Measurements from ENCODE around the gene HNRNPUL2. TPM values are rescaled to one million over a fixed set of nuclear protein-coding genes. Genes with fewer than 3 reads are reported as not detected.
A peak's percentile ranks its signal among the peaks of the same experiment; 100 is the strongest.

Gene HNRNPUL2
- total and polyA plus RNA-seq, 10 of the 15 experiments (the other 5 are each of a cell fraction or from before 2014, with no cell fraction given): 1.6 to 72.2 (median 14.9) TPM

DNA sequence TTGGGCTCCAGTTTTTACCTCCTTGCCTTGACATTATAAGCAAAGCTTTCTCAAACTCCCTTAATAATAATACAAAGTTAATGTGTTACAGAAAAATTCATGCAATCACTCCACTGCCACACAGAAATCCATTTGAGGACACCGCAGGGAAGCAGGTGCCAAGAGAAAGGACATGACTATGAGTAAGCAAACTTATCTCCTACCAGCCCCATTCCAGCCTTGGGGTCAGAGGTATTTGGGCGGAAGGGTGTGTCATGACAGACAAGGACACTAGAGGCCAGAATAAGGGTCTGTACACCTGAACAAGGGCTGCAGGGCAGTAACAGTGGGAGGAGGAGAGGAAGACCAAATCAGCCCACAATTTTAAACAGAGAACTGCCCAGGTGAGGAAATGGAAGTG is 13.9 kb downstream of the HNRNPUL2 start:
- peaks cover 3% of the 10 kb centered on the region; the same call in 1 of the 2 replicates for H3K79me2 ChIP-seq (ENCODE audit: control insufficient read depth, insufficient read depth, low read length)
- RAD21 ChIA-PET (ENCODE audit: unreplicated experiment): no interaction called here
- SMC1A ChIA-PET (ENCODE audit: uncharacterized antibody, unreplicated experiment): interaction anchor here (1.9 kb wide), 1 partner anchor 10 kb away, joined by 7 read pairs; no protein-coding TSS in a partner anchor
- H3K4me2 ChIP-seq (ENCODE audit: control insufficient read depth, insufficient read depth): no peak overlapping the region; the same call in 1 of the 2 replicates
- no peak overlapping the region for H3K9ac ChIP-seq (ENCODE audit: control insufficient read depth, insufficient read depth, low read length)
- BruUV-seq (replicated peaks): no TSS peak
- H4K20me1 ChIP-seq (ENCODE audit: control insufficient read depth, insufficient read depth): no peaks in the 10 kb centered on the region
- DNase-seq (ENCODE audit: low read depth, low spot score): no peak
- H3K27ac ChIP-seq (ENCODE audit: control insufficient read depth, insufficient read depth): no peak overlapping the region
- H3K9me3 ChIP-seq (replicated peaks; ENCODE audit: control insufficient read depth, insufficient read depth, low read length): no peaks in the 10 kb centered on the region
- no peak overlapping the region for H2AFZ ChIP-seq (ENCODE audit: control insufficient read depth, low read depth, low read length)
- ATAC-seq: no peak
- peaks cover 22% of the 10 kb centered on the region for H3K4me1 ChIP-seq (ENCODE audit: control insufficient read depth, insufficient read depth, low read length)
- CTCF ChIA-PET: interaction anchor here (1.2 kb wide), 1 partner anchor 73 kb away, joined by 3 read pairs; no protein-coding TSS in a partner anchor
- peaks cover 31 to 42% of the 10 kb centered on the region in 2 experiments for H3K36me3 ChIP-seq (ENCODE audit: control insufficient read depth in 2 of 2, insufficient read depth in 2 of 2, low read length in 1 of 2)
- 97% methylated on average over 2 of the region's 2 CpGs for WGBS (ENCODE audit: insufficient coverage, insufficient replicate concordance, low lambda C conversion rate, missing lambda C conversion rate)
- no peaks in the 10 kb centered on the region for H3K27me3 ChIP-seq (replicated peaks in 1 of 2; ENCODE audit: control insufficient read depth in 2 of 2, insufficient read depth in 2 of 2, low read length in 1 of 2)
- intact Hi-C loops (cut with micrococcal nuclease; ENCODE audit: unreplicated experiment) (no loop called here), in situ Hi-C loops (cut with MboI) (no loop called here)
- no peak for FAIRE-seq
- 0 out of 2 replicates have a peak overlapping the region, but pooled peaks have one; percentile 13 for H3K4me3 ChIP-seq
- no peak for TF ChIP-seq POU2F2 (IDR thresholded peaks at IDR 0.05; ENCODE audit: borderline replicate concordance, low read depth, low read length)
- TF ChIP-seq WRNIP1 (IDR thresholded peaks at IDR 0.05; ENCODE audit: borderline replicate concordance, low read depth, low read length): no peak
- no peak for TF ChIP-seq RFX5 (IDR thresholded peaks at IDR 0.05; ENCODE audit: low read depth, low read length)
- POLR2A ChIA-PET: interaction anchor here (0.6 to 5.5 kb wide), 3 partner anchors 13 to 118 kb away, joined by 3 to 40 read pairs (median 4); partner anchors contain the start of genes HNRNPUL2, STX5, TAF6L and TTC9C

DNA sequence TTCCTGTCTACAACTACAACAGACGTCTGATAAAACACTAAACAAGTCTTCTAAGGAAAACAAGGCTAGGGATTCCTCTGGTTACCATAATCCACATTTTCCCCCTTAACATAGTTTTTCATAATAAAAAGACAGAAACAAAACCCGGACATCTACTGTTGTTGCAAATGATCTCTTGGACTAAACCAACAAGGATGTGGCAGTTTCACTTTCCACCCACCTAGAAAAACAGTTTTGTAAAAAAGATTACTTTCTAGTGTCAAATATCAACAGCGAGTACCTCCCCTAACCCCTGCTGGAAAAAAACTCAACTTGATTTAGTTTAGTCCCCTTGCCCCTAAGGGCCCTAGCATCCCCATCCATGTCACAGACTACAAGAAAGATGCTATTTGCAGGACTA is 14.4 kb downstream of the HNRNPUL2 start:
- Histone ChIP-seq H3K27me3 (replicated peaks in 1 of 2; ENCODE audit: control insufficient read depth in 2 of 2, insufficient read depth in 2 of 2, low read length in 1 of 2) (no peaks in the 10 kb centered on the region), H3K4me2 (ENCODE audit: control insufficient read depth, insufficient read depth) (no peak overlapping the region), H3K9ac (ENCODE audit: control insufficient read depth, insufficient read depth, low read length) (no peak overlapping the region), H3K9me3 (replicated peaks; ENCODE audit: control insufficient read depth, insufficient read depth, low read length) (no peaks in the 10 kb centered on the region), H2AFZ (ENCODE audit: control insufficient read depth, low read depth, low read length) (no peak overlapping the region), H3K36me3 (ENCODE audit: control insufficient read depth in 2 of 2, insufficient read depth in 2 of 2, low read length in 1 of 2) (peaks cover 32 to 38% of the 10 kb centered on the region in 2 experiments), H3K4me1 (ENCODE audit: control insufficient read depth, insufficient read depth, low read length) (peaks cover 27% of the 10 kb centered on the region), H3K79me2 (ENCODE audit: control insufficient read depth, insufficient read depth, low read length) (peaks cover under 1% of the 10 kb centered on the region; the same call in 1 of the 2 replicates), H3K27ac (ENCODE audit: control insufficient read depth, insufficient read depth) (0 out of 2 replicates have a peak overlapping the region, but pooled peaks have one; percentile 0), H4K20me1 (ENCODE audit: control insufficient read depth, insufficient read depth) (no peaks in the 10 kb centered on the region), H3K4me3 (0 out of 2 replicates have a peak overlapping the region, but pooled peaks have one; percentile 13)
- CTCF ChIA-PET: interaction anchor here (1.2 kb wide), 1 partner anchor 73 kb away, joined by 3 read pairs; no protein-coding TSS in a partner anchor
- WGBS (ENCODE audit: insufficient coverage, insufficient replicate concordance, low lambda C conversion rate, missing lambda C conversion rate): 12% methylated on average over 3 of the region's 3 CpGs
- FAIRE-seq (no peak), ATAC-seq (no peak), DNase-seq (ENCODE audit: low read depth, low spot score) (no peak)
- intact Hi-C loops (cut with micrococcal nuclease; ENCODE audit: unreplicated experiment): no loop called here
- in situ Hi-C loops (cut with MboI): no loop called here
- SMC1A ChIA-PET (ENCODE audit: uncharacterized antibody, unreplicated experiment): interaction anchor here (5.3 kb wide), 1 partner anchor 15 kb away, joined by 26 read pairs; the partner anchor contains the start of genes HNRNPUL2 and TTC9C
- POLR2A ChIA-PET: interaction anchor here (0.6 to 5.5 kb wide), 2 partner anchors 14 to 119 kb away, joined by 3 to 40 read pairs; partner anchors contain the start of genes HNRNPUL2, STX5 and TTC9C
- RAD21 ChIA-PET (ENCODE audit: unreplicated experiment): no interaction called here
- BruUV-seq (replicated peaks): no TSS peak
- TF ChIP-seq ZNF384 (IDR thresholded peaks at IDR 0.05; ENCODE audit: borderline replicate concordance, low read depth, low read length) (no peak; the same call in 1 of the 2 replicates), SREBF1 (IDR thresholded peaks at IDR 0.05; ENCODE audit: low read length) (no peak), RUNX3 (IDR thresholded peaks at IDR 0.05; ENCODE audit: low read length) (no peak), FOXK2 (IDR thresholded peaks at IDR 0.05) (no peak), CBX3 (IDR thresholded peaks at IDR 0.05; ENCODE audit: borderline replicate concordance, low read depth) (no peak), SMAD5 (IDR thresholded peaks at IDR 0.05; ENCODE audit: low read depth) (no peak)
- TF ChIP-seq, protein P1, sequence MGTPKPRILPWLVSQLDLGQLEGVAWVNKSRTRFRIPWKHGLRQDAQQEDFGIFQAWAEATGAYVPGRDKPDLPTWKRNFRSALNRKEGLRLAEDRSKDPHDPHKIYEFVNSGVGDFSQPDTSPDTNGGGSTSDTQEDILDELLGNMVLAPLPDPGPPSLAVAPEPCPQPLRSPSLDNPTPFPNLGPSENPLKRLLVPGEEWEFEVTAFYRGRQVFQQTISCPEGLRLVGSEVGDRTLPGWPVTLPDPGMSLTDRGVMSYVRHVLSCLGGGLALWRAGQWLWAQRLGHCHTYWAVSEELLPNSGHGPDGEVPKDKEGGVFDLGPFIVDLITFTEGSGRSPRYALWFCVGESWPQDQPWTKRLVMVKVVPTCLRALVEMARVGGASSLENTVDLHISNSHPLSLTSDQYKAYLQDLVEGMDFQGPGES (IDR thresholded peaks at IDR 0.05): no peak
- TF ChIP-seq, protein P2, sequence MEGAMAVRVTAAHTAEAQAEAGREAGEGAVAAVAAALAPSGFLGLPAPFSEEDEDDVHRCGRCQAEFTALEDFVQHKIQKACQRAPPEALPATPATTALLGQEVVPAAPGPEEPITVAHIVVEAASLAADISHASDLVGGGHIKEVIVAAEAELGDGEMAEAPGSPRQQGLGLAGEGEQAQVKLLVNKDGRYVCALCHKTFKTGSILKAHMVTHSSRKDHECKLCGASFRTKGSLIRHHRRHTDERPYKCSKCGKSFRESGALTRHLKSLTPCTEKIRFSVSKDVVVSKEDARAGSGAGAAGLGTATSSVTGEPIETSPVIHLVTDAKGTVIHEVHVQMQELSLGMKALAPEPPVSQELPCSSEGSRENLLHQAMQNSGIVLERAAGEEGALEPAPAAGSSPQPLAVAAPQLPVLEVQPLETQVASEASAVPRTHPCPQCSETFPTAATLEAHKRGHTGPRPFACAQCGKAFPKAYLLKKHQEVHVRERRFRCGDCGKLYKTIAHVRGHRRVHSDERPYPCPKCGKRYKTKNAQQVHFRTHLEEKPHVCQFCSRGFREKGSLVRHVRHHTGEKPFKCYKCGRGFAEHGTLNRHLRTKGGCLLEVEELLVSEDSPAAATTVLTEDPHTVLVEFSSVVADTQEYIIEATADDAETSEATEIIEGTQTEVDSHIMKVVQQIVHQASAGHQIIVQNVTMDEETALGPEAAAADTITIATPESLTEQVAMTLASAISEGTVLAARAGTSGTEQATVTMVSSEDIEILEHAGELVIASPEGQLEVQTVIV (IDR thresholded peaks at IDR 0.05; ENCODE audit: borderline replicate concordance, partially characterized antibody): no peak

All from GM12878 (cell line).